AG08396 (cell line): Measurements from ENCODE around the gene PSMG2.
"Not testable (repeated sequence)": the region's sequence is repeated elsewhere in the genome, so short reads cannot be mapped to it uniquely, and the experiment has no call there.

Source experiments
- DNase-seq: peaks from one replicate; pipeline ENCODE4 v3.0.0; 2012; ENCODE audit warnings: low spot score, mixed read lengths

The PSMG2 gene

DNA sequence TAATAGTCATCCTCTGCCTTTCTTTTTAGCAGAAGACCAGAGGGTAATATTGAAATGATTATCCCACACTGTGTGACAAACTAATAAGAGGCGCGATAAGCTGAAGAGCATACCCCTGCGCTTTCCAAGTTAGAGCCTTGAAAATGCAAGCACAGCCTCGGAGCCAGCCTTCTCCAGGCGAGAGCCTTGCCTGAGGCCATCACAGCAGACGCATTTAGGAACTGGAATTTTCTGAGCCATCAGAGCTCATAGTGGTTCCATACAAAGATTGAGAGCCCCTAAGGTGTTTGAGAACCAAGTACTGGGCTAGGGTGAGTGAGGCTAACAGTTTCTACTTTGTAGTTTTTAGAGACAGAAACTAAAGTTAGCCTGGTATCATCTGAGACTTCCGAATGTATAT, 19.9 kb downstream of the PSMG2 start:
- DNase-seq = no peak

DNA sequence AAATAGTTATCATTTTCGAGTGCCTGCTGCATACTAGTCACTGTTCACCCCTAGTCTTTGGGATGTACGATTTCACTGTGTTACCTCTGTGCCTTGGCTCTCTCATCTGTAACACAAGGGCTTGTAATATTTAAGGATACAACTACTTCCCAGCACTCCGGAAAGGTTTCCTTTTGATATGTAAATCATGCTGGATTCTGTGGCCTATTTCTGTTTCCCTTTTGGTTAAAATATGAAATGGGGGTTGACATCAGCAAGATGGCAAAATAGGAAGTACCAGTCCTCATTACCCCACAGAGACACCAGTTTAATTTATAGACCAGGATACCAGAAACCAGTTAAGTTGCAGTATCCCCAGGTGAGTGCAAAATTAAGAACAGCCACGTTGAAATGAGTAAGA, 23.5 kb downstream of the PSMG2 start:
- DNase-seq = no peak

DNA sequence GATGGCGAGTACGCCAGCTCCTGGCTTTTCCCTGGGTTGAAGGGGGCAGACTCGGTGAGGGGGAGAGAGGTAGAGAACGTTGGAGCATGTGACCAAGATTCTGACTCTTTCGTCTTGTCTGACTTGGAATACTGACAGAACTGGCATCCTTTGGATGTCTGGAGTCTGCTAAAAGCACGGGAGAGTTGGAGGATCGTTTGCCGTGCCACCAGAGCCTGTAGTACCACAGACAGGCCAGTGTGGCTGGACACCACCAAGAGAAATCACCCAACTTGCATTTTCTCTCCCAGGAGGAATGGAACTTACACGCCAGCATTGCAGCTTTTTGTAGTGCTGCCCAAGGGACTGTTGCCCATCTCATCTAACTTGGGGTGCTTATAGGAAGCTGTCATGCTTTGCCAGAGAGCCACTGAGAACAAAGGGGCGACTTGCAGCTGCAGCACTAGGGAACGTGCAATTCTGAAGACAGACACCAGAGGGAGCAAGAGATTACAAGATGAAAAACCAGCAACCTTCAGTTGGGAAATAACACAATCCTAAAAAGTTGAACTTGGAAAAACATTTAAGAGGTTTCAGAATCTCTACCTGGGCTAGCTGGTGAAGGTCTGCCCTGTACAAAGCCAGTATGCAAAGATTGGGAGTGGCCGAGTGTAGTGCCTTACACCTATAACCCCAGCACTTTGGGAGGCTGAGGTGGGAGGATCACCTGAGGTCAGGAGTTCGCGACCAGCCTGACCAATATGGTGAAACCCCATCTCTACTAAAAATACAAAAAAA, 24.1 kb downstream of the PSMG2 start:
- peak; percentile 71 for DNase-seq

DNA sequence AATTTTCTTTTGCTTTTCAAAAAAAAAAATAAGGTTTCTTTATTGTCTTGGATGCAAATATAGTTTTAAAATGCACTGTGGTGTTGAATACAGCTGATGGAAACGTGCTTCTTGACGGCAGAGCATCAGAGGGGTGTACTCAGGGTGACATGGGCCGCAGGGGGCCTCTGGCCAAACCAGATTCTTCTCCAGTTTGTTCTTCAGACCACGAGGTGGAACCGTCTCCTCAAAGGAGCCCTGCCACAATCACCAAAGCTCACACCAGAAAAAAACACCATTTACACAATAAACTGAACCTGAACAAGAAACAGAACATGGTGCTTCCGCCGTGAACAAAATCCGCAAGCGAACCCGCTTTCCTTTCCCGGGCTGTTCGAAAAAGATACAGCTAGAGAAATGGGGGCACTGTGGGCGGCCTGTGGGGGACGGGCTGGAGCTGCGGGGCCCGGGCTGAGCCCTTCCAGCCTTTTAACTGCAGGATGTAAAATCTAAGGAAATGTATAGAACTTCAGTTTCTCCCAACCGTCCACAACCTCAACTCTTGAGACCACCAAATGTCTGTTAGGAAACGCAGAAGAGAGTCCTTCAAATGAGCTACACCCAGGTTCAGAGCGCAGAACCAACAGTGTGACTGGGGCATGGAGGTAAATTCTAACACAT, 34.5 kb downstream of the PSMG2 start:
- no peak for DNase-seq

DNA sequence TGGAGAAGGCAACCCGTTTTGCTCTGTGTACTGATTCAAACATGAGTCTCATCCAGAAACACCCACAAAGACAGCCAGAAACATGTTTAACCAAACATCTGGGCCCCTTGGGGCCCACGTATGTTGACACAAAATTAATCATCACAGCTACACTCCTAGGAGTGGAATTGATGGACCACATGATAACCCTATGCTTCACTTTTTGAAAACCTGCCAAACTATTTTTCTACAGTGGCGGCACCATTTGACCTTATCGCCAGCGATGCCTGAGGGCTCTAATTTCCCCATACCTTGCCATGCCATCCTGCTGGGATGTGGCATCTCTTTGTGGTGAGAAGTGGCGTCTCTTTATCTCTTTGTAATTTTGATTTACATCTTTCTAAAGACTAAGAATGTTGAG, 38.5 kb downstream of the PSMG2 start:
- DNase-seq = no peak

DNA sequence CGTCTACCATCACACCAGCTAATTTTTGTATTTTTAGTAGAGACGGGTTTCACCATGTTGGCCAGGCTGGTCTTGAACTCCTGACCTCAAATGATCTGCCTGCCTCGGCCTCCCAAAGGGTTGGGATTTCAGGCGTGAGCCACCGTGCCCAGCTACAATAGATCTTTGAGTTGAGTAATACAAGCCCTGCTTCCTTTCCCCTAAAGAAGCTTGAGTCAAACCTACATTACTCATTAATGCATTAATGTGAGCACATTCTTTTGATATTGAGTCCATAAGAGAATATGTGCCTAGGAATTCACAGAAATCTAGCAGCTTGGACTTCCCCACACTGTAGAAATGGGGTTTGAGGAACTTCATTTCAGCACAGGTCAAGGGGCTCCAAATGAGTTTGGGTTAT, 39.6 kb downstream of the PSMG2 start:
- peak; percentile 29 for DNase-seq

DNA sequence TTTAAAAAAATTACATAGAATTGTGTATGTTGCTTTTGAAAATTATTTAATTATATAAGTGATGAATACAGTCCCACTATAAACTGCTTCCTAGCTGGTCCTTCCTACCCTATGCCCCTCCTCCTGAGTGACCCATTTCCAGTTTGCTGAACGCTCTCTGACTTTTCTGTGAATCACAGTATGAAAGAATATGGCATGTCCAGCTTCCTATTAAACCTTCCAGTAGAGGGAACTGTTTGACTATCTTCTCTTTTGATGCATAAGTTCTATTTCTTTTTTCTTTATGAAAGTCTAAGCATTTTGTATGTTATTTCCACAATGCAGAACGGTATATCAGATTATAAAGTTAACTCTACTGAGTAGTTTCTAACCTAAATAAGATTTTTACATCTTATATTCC, 41.3 kb downstream of the PSMG2 start:
- peak; percentile 70 for DNase-seq

DNA sequence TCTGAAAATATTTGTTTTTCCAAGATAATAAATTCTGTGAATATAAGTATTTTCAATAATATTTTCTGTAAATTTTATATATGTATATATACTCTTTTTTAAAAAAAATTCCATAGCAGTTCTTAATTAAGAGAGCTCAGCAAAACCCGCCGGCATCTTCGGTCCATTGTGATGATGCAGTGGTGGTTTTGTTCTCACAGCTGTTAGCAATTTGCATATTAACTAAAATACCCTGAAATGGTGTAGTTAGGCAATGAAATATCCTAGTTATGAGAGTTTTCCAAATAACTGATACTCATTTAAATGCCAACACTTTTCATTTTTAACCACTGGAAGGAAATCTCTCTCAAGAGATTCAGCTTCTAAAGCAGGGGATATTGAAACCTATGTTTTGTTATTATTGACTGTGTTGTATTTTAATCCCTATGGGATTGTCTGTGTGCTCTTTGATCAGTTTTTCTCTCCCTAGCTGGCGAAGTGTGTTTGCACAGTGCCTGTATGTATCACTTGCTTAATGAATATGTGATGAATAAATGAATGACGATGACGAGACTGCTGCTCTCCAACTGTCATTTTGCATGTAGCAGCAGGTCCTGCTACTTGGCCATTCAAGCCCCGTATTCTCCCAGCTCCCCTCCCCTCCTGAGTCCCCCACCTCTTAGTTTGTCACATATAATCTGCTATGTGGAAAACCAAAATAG, 42.4 kb downstream of the PSMG2 start:
- no peak for DNase-seq

DNA sequence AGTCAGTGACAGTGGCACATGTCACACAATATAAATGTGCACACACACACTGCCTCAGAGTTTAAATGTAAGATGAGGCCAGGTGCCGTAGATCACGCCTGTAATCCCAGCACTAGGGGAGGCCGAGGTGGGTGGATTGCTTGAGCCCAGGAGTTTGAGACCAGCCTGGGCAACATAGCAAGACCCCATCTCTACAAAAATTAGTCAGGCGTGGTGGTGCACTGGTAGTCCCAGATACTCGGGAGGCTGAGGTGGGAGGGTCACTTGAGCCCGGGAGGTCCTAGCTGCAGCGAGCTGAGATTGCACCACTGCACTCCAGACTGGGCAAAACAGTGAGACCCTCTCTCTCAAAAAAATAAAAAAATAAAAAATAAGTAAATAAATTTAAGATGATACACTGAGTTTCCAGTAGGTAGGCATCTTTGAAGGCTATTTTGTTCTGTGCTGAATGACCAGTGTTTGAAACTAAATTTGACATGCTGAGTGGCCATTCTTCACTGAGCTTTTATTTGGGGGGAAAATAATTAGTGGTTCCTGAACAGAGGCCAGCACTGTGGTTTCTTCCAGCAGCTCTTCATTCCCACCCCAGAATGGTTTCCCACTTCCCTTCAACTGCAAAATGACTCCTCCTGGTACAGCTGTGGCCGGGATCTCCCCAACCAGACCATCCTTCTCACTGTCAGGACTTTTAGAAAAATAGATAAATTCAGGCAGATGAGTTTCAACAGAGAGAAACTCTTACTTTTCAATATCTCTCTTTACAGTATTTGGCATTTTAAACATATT, 44.9 kb downstream of the PSMG2 start:
- DNase-seq = no peak

DNA sequence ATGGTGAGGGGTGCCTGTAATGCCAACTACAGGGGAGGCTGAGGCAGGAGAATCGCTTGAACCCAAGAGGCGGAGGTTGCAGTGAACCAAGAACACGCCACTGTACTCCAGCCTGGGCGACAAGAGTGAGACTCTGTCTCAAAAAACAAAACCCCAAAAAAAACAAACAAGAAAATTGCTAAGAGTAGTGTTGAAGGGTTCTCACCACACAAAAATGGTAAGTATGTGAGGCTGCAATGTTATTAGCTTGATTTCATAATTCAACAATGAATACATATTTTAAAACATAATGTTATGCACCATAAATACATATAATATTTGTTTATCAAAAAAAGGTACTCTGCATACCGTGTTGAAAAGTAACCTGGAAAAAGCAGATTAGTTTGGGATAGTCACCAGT, 45.8 kb downstream of the PSMG2 start:
- DNase-seq = no peak

DNA sequence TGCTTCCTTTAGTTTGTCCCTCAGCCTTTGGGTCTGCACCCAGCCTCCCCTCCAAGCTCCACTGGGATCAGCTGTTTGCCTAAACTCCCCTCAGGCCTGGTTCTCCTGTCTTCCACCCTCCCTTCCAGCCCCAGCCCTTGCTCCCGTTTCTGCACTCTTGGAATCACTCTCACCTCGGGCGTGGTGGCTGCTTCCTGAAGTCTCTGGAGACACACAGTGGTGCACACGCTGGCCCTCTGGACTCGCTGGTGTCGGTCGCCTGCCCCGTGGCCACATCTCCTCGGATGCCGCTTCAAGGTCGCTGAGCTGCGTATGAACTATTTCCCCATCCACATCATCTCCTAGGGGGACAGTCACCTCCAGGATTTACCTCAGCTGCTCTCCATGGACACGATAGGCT, 46.3 kb downstream of the PSMG2 start:
- no peak for DNase-seq

DNA sequence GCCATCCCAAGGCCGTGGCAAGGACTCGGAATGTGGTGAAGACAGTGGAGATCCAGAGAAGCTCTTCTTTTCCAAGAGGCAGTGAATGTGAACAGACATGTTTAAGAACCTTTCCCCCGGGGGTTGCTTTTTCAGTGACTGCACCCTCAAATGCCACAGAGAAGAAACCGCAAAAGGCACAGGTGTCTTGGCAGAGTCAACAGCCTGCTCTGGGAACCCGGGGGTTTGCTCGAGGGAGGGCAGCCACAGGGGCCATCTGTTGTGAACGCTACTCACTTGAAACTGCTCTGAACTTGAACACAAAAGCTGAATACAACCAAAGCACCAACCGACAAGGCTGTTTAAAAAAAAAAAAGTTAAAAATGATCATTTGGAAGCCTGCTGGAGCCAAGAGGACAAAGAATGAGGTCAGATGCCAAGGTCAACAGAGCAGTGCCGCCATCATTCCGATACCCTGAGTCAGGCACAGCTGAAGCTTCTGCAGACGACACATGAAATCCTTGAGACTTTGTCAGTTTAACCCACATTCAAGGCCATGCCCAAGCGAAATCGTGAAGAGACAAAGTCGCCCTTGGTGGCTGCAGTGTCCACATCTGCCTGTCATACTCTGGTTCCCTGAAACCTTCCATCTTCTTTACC, 47.4 kb downstream of the PSMG2 start:
- DNase-seq = no peak

DNA sequence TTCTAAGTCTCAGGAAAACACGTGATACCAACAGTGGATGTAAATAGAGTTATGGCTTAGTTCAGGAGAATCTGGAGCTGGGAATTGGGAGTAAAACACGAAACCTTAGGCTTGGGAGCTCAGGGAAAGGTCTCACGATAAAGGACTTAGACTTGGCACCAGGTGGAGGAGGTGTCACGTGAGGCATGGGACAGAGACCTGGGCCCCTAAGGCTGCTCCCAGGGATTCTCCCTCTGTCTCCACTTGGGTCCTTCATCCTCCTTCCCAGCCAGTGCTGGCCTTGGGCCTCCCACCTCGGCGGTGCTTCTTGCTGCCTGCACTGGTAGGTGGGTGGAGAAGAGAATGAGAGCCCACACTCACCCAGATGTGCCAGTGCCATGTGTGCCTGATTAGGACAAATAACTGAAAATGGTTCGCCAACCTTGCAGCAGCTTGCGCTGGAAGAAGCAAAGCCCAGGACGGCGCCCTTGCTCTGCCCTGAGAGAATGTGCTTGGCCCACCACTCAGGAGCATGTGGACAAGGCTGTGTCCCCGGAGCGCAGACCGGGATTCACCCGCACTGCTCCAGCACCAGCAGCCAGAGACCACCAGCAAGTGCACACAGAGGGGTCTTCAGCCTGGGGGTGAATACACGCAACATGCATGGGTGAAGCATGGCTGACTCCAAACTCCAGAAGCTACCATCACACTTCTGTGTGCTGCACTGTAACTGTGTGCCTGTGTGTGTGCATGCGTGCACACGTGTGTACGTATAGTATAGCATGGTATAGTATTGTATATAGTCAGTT, 48.1 kb downstream of the PSMG2 start:
- no peak for DNase-seq

DNA sequence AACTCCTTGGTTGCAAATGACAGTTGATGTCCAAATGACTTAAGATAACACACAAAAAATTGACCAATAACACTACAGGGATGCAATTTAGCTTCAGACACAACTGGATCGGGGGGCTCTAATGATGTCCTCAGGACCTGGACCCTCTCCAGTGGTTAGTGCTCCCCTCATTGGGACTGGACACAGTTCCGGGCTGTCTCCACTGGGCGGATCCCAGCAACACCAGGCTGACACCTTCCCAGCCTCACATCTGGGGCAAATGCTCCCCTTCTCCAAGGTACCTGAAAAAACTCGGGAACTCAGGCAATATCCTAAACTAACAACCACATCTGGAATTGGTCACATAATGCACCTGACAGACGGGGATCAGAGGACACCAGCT, 48.7 kb downstream of the PSMG2 start:
- DNase-seq = no peak

DNA sequence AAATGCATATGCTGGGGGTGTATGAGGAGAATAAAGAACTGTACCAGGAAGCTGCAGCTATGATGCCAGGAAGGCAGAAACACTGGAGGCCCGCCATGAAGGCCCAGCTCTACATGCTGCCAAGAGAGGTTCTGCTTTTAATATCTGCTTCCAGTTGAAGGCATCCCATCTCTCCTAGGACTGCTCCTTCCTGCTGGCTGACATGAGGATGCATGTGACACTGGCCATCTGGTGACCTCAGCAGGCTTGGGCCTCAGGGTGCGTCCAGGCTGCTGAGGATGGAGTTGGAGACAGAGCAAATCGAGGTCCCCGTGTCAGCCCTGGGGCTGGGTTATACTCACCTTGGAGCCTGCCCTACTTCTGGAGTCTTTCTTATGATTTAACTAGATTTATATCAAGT, 49.0 kb downstream of the PSMG2 start:
- DNase-seq = no peak

DNA sequence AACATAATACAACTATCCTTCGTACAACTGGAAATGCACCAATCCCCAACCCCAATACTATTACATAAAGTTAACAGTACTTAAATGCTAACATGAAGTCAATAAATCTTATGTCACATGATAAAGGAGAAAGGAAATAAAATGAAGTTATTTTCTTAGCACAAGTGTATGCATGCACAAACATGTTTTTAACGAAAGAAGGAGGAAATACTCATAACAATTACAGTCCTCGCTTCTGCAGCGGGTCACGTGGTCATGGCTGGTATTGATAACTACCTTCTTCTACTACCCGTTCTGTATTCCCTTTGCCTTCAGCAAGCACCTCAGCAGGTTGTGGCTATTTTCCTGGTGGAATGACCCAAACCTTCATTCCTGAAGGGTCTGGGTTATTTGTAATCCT, 51.7 kb downstream of the PSMG2 start:
- DNase-seq = no peak

DNA sequence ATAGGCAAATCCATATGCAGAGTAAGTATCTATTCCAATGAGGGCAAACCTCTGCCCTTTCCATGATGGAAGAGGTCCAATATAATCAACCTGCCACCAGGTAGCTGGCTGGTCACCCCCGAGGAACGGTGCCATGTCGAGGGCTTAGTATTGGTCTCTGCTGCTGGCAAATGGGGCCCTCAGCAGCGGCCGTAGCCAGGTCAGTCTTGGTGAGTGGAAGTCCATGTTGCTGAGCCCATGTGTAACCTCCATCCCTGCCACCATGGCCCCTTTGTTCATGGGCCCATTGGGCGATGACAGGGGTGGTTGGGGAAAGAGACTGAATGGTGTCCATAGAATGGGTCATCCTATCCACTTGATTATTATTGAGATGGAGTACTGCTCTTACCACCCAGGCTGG, 52.8 kb downstream of the PSMG2 start:
- not testable (repeated sequence) for DNase-seq

DNA sequence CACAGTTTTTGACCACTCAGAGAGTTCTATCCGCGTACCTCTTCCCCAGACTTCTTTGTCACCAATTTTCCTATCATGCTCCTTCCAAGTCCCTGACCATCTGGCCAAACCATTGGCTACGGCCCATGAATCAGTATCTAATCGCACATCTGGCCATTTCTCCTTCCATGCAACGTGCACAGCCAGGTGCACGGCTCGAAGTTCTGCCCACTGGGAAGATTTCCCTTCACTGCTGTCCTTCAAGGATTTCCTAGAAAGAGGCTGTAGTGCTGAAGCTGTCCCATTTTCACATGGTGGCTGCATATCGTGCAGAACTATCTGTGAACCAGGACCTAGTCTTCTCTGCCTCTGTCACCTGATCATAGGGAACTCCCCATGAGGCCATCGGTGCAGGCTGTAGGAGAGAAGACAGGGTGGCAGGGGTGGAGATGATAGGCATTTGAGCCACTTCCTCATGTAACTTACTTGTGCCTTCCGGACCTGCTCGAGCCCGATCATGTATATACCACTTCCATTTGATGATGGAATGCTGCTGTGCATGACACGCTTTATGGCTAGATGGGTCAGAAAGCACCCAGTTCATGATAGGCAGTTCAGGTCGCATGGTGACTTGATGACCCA, 53.9 kb downstream of the PSMG2 start:
- not testable (repeated sequence) for DNase-seq

DNA sequence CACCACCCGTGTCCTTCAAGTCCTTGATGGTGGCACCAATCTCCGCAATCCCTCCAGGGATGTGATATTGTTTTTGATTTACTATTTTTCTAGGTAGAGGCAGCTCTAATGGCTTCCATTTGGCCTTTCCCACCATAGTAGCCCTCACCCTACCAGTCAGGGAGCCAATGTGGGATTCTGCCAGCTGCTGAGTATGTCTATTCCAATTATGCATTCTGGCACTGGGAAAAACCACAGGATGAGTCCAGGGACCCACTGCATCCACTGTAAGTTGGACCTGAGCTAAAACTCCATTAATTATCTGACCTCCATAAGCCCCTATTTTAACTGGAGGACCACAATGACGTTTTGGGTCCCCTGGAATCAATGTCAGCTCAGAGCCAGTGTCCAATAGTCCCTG, 55.7 kb downstream of the PSMG2 start:
- DNase-seq = not testable (repeated sequence)

DNA sequence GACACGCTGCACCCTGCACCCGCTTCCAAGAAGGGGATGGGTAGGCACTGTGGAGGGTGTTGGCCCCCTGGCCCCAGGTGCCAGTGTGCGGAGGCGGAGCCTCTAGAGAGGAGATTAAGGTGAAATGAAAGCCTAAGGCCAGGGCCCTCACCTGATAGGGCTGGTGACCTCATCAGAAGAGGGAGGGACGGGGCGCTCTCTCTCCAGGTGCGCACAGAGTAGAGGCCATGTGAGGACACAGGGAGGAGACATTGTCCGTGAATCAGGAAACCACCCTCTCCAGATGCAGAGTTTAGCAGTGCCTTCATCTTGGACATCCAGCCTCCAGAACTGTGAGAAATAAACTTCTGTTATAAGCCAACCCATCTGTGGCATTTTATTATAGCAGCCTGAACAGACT, 62.3 kb downstream of the PSMG2 start:
- DNase-seq = no peak

DNA sequence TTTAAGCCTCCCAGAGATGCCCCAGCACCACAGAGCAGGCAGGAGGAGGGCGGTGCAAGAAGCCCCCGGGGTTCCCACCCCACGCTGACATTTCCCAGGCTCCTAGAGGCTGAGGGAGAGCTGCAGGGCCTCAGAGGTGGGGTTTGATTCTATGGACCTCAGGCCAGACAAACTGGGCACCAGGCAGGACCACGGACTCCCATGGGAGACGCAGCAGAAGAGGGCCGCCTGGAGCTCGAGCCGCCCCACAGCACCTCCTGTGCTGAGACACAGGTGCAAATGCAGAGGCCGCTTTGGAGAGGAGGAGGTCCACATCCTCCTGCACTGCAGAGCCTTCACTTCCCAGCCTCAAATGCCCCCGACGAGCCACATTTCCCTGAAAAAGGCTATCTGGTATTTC, 62.7 kb downstream of the PSMG2 start:
- DNase-seq = no peak
